Measurements from ENCODE around the gene HSPA1A. TPM values are rescaled to one million over a fixed set of nuclear protein-coding genes. Genes with fewer than 3 reads are reported as not detected.

Gene HSPA1A
- total RNA-seq, 1 donor from 2014 or later = 345 TPM

DNA sequence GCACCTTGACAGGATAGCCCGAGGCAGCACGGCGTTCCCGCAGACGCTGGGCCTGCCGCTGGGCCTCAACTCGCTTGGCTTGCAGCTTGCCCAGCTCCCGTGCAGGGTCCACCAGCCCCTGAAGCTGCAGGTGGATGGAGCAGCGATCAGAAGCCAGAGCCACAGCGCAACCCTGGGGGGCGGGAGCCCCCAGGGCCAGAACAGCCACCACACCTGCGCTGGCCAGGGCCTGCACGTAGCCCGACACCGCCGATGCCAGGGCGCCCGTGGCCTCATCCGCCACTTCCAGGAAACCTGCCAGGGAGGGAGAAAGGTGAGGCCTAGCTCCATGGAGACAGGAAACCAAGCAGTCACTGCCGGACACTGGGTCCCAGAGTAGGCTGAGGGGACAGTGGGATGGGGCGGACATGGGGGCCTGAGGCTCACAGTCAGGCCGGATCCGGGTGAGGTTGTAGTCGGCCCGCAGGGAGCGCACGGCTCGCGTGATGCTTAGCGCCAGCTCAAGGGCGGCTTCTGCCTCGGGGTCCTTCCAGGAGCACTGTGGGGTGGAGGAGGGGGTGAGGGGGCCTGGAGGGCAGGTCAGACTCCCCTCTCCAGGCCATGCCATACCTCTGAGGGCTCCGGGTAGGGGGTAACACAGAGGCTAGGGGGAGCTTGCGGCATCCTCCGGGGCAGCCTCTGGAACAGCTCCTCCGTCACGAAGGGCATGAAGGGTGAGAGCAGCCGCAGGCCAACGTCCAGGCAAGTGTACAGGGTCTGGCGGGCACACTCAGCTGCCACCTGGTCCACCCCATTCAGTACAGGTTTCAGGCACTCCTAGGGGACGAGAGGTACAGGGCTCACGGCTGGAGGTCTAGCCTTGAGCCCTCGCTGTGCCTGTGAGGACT lies 36.1 kb upstream of the HSPA1A start:
- Histone ChIP-seq H3K9me3 (no peaks in the 10 kb centered on the region), H3K4me3 (no peak overlapping the region), H3K36me3 (peaks cover 0 to 50% of the 10 kb centered on the region in 2 donors), H3K27me3 (no peaks in the 10 kb centered on the region), H3K27ac (no peak overlapping the region), H3K4me1 (peaks cover 11% of the 10 kb centered on the region)
- no peak for TF ChIP-seq POLR2AphosphoS5 (IDR thresholded peaks at IDR 0.05; ENCODE audit: insufficient read depth in 1 of 2, low read depth in 1 of 2)
- TF ChIP-seq, protein P1, sequence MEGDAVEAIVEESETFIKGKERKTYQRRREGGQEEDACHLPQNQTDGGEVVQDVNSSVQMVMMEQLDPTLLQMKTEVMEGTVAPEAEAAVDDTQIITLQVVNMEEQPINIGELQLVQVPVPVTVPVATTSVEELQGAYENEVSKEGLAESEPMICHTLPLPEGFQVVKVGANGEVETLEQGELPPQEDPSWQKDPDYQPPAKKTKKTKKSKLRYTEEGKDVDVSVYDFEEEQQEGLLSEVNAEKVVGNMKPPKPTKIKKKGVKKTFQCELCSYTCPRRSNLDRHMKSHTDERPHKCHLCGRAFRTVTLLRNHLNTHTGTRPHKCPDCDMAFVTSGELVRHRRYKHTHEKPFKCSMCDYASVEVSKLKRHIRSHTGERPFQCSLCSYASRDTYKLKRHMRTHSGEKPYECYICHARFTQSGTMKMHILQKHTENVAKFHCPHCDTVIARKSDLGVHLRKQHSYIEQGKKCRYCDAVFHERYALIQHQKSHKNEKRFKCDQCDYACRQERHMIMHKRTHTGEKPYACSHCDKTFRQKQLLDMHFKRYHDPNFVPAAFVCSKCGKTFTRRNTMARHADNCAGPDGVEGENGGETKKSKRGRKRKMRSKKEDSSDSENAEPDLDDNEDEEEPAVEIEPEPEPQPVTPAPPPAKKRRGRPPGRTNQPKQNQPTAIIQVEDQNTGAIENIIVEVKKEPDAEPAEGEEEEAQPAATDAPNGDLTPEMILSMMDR (IDR thresholded peaks at IDR 0.05) = no peak
- TF ChIP-seq POLR2A (IDR thresholded peaks at IDR 0.05) = no peak
- intact Hi-C loops (cut with DNase I) = no loop called here
- DNase-seq (ENCODE audit: extremely low spot score in 2 of 2) = no peak

DNA sequence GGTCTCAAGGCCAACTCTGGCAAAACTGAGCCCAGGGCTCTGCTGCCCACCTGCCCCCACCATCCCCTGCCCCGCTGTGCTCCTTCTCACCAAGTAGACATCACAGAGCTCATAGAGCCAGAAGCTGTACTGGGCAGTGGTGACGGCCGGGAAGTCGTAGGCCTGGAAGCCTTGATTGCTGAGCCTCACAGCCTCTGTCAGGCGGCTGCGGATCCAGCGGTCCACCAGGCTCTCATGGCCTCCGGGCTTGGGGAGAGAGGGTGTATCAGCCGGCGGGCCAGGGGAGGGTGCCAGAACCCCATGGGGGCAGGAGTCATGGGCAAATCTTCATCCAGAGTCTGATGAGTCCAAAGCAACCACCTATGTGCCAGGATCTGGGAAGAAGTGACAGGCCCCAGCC lies 35.4 kb upstream of the HSPA1A start:
- no peaks in the 10 kb centered on the region for H3K9me3 ChIP-seq
- no peak overlapping the region for H3K27ac ChIP-seq
- DNase-seq (ENCODE audit: extremely low spot score in 2 of 2) = no peak
- peaks cover 11% of the 10 kb centered on the region for H3K4me1 ChIP-seq
- TF ChIP-seq POLR2A (IDR thresholded peaks at IDR 0.05) (no peak), POLR2AphosphoS5 (IDR thresholded peaks at IDR 0.05; ENCODE audit: insufficient read depth in 1 of 2, low read depth in 1 of 2) (no peak)
- no peak overlapping the region for H3K4me3 ChIP-seq
- intact Hi-C loops (cut with DNase I) = no loop called here
- peaks cover 0 to 57% of the 10 kb centered on the region in 2 donors for H3K36me3 ChIP-seq
- no peaks in the 10 kb centered on the region for H3K27me3 ChIP-seq

- Histone ChIP-seq H3K36me3 (peaks cover 0 to 60% of the 10 kb centered on the region in 2 donors), H3K27me3 (no peaks in the 10 kb centered on the region), H3K27ac (no peak overlapping the region), H3K4me1 (peaks cover 11% of the 10 kb centered on the region), H3K9me3 (no peaks in the 10 kb centered on the region), H3K4me3 (no peak overlapping the region)
- no peak for TF ChIP-seq POLR2A (IDR thresholded peaks at IDR 0.05)
- TF ChIP-seq, protein P1 (IDR thresholded peaks at IDR 0.05) = no peak
- no peak for TF ChIP-seq POLR2AphosphoS5 (IDR thresholded peaks at IDR 0.05; ENCODE audit: insufficient read depth in 1 of 2, low read depth in 1 of 2)
- no peak for DNase-seq (ENCODE audit: extremely low spot score in 2 of 2)
- intact Hi-C loops (cut with DNase I) = no loop called here
Measured at GRCh38 chr6:31780507-31781243, 34.7 kb upstream of the HSPA1A start.

DNA sequence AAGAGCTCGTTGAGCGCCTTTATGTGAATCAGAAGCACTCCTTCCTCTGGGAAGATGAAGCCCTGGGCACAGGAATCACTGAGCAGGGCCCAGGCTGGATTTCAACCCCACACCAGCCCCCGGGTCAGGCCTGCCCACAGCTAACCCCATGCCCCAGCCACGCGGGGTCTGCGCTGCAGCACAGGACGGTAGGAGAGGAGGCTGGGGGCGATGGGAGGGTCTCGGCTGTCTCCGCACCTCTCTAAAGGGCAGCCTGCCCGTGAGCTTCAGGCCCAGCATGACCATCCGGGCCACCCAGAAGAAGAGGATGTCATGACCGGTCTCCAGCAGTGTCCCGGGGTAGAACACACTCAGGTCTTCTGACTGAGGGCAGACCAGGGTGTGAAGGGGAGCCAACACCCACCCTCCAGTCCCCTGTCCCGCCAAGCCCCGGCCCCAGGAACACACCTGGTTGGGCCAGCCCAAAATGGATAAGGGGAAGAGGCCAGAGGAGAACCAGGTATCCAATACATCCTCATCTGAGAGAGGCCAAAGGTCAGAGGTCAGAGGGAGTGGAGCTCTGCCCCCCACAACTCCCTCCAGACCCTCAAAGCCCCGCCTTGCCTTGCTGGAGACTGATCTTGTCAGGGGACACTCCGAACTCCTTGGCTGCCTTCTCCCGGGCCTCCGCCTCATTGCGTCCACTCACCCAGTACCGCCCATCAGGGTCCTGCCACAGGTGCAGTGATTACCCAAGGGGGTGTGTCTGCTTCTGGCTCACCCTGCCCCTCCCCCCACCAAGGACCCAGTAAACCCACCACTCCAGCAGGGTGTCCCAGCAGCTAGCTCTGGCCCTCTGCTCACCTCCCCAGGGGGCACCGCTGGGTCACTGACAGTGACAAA lies 33.9 kb upstream of the HSPA1A start:
- no peak overlapping the region for H3K27ac ChIP-seq
- TF ChIP-seq POLR2AphosphoS5 (IDR thresholded peaks at IDR 0.05; ENCODE audit: insufficient read depth in 1 of 2, low read depth in 1 of 2) (no peak), POLR2A (IDR thresholded peaks at IDR 0.05) (no peak)
- TF ChIP-seq, protein P1 (IDR thresholded peaks at IDR 0.05) = no peak
- H3K27me3 ChIP-seq = no peaks in the 10 kb centered on the region
- no peak overlapping the region for H3K4me3 ChIP-seq
- H3K36me3 ChIP-seq = peaks cover 0 to 60% of the 10 kb centered on the region in 2 donors
- peak in 1 of 2 donors; percentile 93 for DNase-seq (ENCODE audit: extremely low spot score in 2 of 2)
- intact Hi-C loops (cut with DNase I) = no loop called here
- peaks cover 10% of the 10 kb centered on the region for H3K4me1 ChIP-seq
- H3K9me3 ChIP-seq = no peaks in the 10 kb centered on the region
